Measurements from ENCODE around the gene INKA2.
A peak's percentile ranks its signal among the peaks of the same experiment; 100 is the strongest.

INKA2 gene

GRCh38 chr1:111739194-111739924 lies at the start of gene INKA2:
INKA2 (minus strand) TSS chr1:111739395; CDS start chr1:111739242, 153 bp downstream.
- peak in 1 of 2 donors; percentile 32 for DNase-seq (ENCODE audit: low read depth in 2 of 2, low spot score in 1 of 2)

- no peak for DNase-seq (ENCODE audit: low read depth in 2 of 2, low spot score in 1 of 2)
Observed at GRCh38 chr1:111786669-111787207, 47.5 kb upstream of the INKA2 start.

- no peak for DNase-seq (ENCODE audit: low read depth in 2 of 2, low spot score in 1 of 2)
Observed at GRCh38 chr1:111784273-111784901, 45.2 kb upstream of the INKA2 start.

- no peak for DNase-seq (ENCODE audit: low read depth in 2 of 2, low spot score in 1 of 2)
Observed at GRCh38 chr1:111779546-111779945, 40.4 kb upstream of the INKA2 start.

- DNase-seq (ENCODE audit: low read depth in 2 of 2, low spot score in 1 of 2): no peak
Observed at GRCh38 chr1:111778541-111779051, 39.4 kb upstream of the INKA2 start.

- no peak for DNase-seq (ENCODE audit: low read depth in 2 of 2, low spot score in 1 of 2)
Observed at GRCh38 chr1:111778066-111778465, 38.9 kb upstream of the INKA2 start.

GRCh38 chr1:111777301-111777700 lies 38.1 kb upstream of the INKA2 start:
- DNase-seq (ENCODE audit: low read depth in 2 of 2, low spot score in 1 of 2): no peak

- DNase-seq (ENCODE audit: low read depth in 2 of 2, low spot score in 1 of 2): no peak
Observed at GRCh38 chr1:111776861-111777260, 37.7 kb upstream of the INKA2 start.

- no peak for DNase-seq (ENCODE audit: low read depth in 2 of 2, low spot score in 1 of 2)
Observed at GRCh38 chr1:111776391-111776790, 37.2 kb upstream of the INKA2 start.

GRCh38 chr1:111775966-111776365 lies 36.8 kb upstream of the INKA2 start:
- no peak for DNase-seq (ENCODE audit: low read depth in 2 of 2, low spot score in 1 of 2)

- DNase-seq (ENCODE audit: low read depth in 2 of 2, low spot score in 1 of 2): no peak
Observed at GRCh38 chr1:111770916-111771315, 31.7 kb upstream of the INKA2 start.

- DNase-seq (ENCODE audit: low read depth in 2 of 2, low spot score in 1 of 2): peak; percentile 7 to 21
Observed at GRCh38 chr1:111769517-111770146, 30.4 kb upstream of the INKA2 start.

- no peak for DNase-seq (ENCODE audit: low read depth in 2 of 2, low spot score in 1 of 2)
Observed at GRCh38 chr1:111768625-111769024, 29.4 kb upstream of the INKA2 start.

- no peak for DNase-seq (ENCODE audit: low read depth in 2 of 2, low spot score in 1 of 2)
Observed at GRCh38 chr1:111768023-111768422, 28.8 kb upstream of the INKA2 start.

GRCh38 chr1:111762332-111762731 lies 23.1 kb upstream of the INKA2 start:
- DNase-seq (ENCODE audit: low read depth in 2 of 2, low spot score in 1 of 2): no peak

- no peak for DNase-seq (ENCODE audit: low read depth in 2 of 2, low spot score in 1 of 2)
Observed at GRCh38 chr1:111761717-111762116, 22.5 kb upstream of the INKA2 start.

- no peak for DNase-seq (ENCODE audit: low read depth in 2 of 2, low spot score in 1 of 2)
Observed at GRCh38 chr1:111758373-111758772, 19.2 kb upstream of the INKA2 start.

GRCh38 chr1:111756124-111756513 lies 16.9 kb upstream of the INKA2 start:
- DNase-seq (ENCODE audit: low read depth in 2 of 2, low spot score in 1 of 2): no peak

- peak; percentile 81 to 91 for DNase-seq (ENCODE audit: low read depth in 2 of 2, low spot score in 1 of 2)
Observed at GRCh38 chr1:111755331-111756123, 16.3 kb upstream of the INKA2 start, which contains the start of gene DDX20. DDX20 (plus strand) TSS chr1:111755901; CDS start chr1:111755925, 24 bp downstream.

- DNase-seq (ENCODE audit: low read depth in 2 of 2, low spot score in 1 of 2): no peak
Observed at GRCh38 chr1:111754984-111755330, 15.8 kb upstream of the INKA2 start.

Data from stimulated activated CD8-positive, alpha-beta memory T cell treated with anti-CD3 and anti-CD28 coated beads, Interleukin-4, amount 100 ng/mL, for 1 hour (primary cell).